GM21528 (cell line): ENCODE data around the gene PRB2.
"Not testable (repeated sequence)": the region's sequence is repeated elsewhere in the genome, so short reads cannot be mapped to it uniquely, and the experiment has no call there.

Source experiments
- ATAC-seq: cut with Tn5 transposase; IDR thresholded peaks from one replicate; pipeline ENCODE4 v1.9.1; 2021; ENCODE audit warnings: mild to moderate bottlenecking, moderate library complexity; ENCODE audit not compliant: unreplicated experiment, low FRiP score

The PRB2 gene

GRCh38 chr12:11395467-11395866, at the start of gene PRB2:
TSS of gene PRB2 (minus strand) at chr12:11395567. CDS start at chr12:11395529, 38 bp downstream.
- not testable (repeated sequence) for ATAC-seq

- ATAC-seq: no peak
Observed at GRCh38 chr12:11437966-11438365, 42.6 kb upstream of the PRB2 start.

DNA sequence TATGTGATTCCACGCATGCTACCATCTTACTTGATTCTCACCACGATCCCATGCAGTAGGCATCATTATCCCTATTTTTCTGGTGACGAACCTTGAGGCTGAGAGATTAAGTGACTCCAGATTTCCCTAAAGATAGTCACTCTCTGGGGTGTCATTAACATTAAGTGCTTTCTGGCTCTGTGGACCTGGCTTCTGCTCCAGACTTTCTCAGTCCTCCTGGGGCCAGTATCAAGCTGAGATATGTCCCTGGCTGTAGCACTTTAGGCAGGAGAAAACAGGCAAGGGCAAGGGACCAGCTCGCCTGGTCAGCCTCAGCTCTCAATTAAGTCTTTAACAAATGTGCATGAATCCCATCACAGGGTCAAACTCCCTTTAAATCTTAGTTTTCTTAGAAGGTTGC, 38.3 kb upstream of the PRB2 start:
- ATAC-seq: no peak

- ATAC-seq: no peak
Observed at GRCh38 chr12:11431486-11431885, 36.1 kb upstream of the PRB2 start.

DNA sequence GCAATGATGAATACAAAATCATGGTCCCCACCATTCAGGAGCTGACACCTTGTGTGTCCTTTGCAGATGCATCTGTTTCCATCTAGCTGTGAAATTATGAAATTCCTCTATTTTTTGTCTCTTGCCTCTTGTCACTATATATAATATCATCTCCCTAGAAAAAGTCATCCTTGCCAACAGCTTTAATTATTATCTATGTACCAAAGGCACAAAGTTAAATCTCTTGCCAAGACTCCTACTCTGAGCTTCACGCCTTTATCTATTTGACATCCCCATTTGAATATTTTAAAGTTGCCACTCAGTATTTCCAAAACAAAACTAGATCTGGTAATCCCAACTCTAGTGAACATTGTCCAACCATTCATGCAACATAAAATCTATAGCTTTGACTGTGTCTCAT, 32.0 kb upstream of the PRB2 start:
- ATAC-seq: no peak

- no peak for ATAC-seq
Observed at GRCh38 chr12:11412731-11413130, 17.4 kb upstream of the PRB2 start.

DNA sequence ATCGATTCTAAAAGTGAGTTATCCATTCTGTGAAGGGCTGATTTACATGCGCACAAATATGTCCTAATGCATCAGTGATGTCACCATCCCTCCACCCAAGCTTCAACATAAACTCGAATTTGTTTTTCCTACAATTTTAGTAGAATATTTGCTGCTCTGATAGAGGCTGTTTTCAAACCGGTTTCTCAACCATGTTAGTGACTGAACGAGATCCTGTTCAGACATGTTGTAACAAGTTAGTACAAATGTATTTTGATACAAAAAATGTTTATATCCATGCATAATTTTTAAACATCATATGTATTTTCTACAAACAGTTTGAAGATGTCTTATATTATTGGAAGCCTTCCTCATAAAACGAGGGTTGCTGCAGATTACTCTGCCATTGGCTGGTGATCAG, 12.7 kb upstream of the PRB2 start:
- no peak for ATAC-seq

- no peak for ATAC-seq
Observed at GRCh38 chr12:11397366-11397765, 2.0 kb upstream of the PRB2 start.

DNA sequence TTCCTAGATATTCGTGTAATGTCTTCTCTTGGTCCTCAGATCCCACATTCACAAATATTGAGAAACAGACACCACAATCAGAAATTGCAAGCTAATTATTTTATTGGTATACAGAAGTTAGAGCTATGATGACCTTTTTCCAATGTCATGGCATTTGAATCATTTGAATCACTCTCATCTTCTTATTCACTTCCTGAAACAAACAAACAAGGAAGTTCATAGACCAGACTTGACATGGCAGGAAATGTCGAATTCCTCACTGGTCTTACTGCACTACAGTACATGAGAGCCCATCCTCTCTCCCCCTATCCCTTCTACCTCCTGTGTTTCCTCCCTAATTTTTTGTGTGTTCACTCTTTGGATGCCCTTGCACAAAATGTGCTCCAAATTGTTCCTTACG, 3.9 kb downstream of the PRB2 start:
- ATAC-seq: not testable (repeated sequence)

DNA sequence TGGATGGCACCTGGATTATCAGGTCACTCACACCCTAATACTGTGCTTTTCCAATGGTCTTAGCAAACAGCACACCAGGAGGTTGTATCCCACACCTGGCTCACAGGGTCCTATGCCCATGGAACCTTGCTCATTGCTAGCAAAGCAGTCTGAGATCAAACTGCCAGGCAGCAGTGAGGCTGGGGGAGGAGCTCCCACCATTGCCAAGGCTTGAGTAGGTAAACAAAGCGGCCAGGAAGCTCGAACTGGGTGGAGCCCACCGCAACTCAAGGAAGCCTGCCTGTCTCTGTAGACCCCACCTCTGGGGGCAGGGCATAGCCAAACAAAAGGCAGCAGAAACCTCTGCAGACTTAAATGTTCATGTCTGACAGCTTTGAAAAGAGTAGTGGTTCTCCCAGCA, 17.9 kb downstream of the PRB2 start:
- not testable (repeated sequence) for ATAC-seq

DNA sequence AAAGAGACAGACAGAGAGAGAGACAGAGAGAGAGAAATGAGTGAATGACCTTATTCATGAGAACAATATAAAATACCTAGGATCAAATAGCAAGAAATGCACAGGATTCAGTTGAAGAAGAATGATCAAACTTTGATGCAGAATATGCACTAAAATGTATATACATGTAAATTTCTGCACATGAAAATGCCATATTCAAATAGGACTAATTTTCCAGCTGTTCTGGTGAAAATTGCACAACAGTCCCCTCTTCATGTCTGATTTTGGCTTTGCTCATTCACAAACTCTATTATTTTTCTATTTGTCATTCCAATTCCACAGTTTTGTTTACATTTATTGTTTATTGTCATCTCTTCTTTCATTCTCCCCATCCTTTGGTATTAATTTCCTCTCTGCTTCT, 34.2 kb downstream of the PRB2 start:
- no peak for ATAC-seq

- not testable (repeated sequence) for ATAC-seq
Observed at GRCh38 chr12:11360205-11360883, 35.0 kb downstream of the PRB2 start.

GRCh38 chr12:11351736-11352135, 43.6 kb downstream of the PRB2 start:
- ATAC-seq: not testable (repeated sequence)

DNA sequence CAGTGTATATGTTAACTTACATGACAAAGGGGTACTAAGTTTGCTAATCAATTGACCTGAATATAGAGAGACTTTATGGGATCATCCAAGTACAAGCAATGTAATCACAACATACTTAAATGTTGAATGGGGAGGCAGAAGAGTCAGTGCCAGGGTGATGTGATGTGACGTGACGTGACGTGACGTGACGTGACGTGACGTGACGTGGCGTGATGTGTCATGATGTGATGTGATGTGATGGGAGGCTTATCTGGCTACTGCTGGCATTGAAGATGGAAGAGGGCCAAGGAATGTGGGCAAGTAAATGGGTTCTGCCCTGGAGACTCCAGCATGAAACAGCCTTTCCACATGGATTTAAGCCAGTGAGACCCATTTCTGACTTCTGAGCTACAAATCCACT, 46.9 kb downstream of the PRB2 start:
- no peak for ATAC-seq

DNA sequence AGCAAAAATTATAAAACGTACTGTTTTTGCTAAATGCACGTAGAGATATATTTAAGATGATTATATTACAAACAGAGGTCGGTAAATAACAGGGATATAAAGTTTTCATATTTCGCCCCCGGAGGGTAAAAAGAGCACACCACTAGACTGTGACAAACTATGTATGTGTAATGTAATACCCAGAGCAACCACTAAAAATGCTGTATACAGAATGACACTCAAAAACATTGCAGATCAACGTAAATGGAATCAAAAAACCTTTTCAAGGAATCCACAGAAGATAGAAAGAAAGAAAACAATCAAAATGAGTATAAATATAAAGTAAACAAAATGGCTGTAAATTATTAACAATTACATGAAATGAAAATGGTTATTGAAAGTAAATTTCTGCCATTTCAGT, 47.6 kb downstream of the PRB2 start:
- ATAC-seq: no peak

- no peak for ATAC-seq
Observed at GRCh38 chr12:11344500-11344899, 50.9 kb downstream of the PRB2 start.
